Tibial artery (tissue), 4 donors: Measurements from ENCODE around the gene TLE5.
"Not testable (repeated sequence)": the region's sequence is repeated elsewhere in the genome, so short reads cannot be mapped to it uniquely, and the experiment has no call there.

Experiments
- DNase-seq, 2 donors: peaks; one replicate each; pipeline ENCODE4 v3.0.0-alpha.2; 2019
- H3K27ac ChIP-seq, 2 donors: fragments of 200-600 bp; sonication (generic) in 1 of 2; 1 replicate in 1 of 2; 2 replicates in 1 of 2; pipeline ENCODE4 v1.5.1; 2018 to 2019; ENCODE audit warnings: mild to moderate bottlenecking in 1 of 2
- H3K27me3 ChIP-seq, 2 donors: fragments of 200-600 bp; sonication (generic) in 1 of 2; one replicate each; pipeline versions ENCODE4 v1.5.1 to v1.6.0; 2016 to 2019
- H3K36me3 ChIP-seq, 3 donors: fragments of 200-600 bp; sonication (generic) in 2 of 3; one replicate each; pipeline ENCODE4 v1.5.1; 2016 to 2019; ENCODE audit warnings: mild to moderate bottlenecking in 2 of 3
- H3K4me1 ChIP-seq, 4 donors: fragments of 200-600 bp; sonication (generic) in 2 of 4; 1 replicate in 3 of 4; 2 replicates in 1 of 4; pipeline ENCODE4 v1.5.1; 2016 to 2019
- H3K4me3 ChIP-seq, 2 donors: fragments of 200-600 bp; sonication (generic) in 1 of 2; 1 replicate in 1 of 2; 2 replicates in 1 of 2; pipeline ENCODE4 v1.5.1; 2018 to 2019; ENCODE audit warnings: mild to moderate bottlenecking in 2 of 2
- H3K9me3 ChIP-seq, 3 donors: fragments of 200-600 bp; sonication (generic) in 1 of 3; one replicate each; pipeline ENCODE4 v1.5.1; 2016 to 2019
- intact Hi-C: fragments of 100-400 bp; cut with DNase I; formaldehyde crosslinking; loops from one replicate; pipeline ENCODE4 v1.15.0; 2023; ENCODE audit warnings: low total_unique reads
- TF ChIP-seq, protein P1 (sequence below), 2 experiments: fragments of 200-600 bp in 1 of 2; fragments of 450-650 bp in 1 of 2; IDR thresholded peaks; one replicate each; pipeline ENCODE4 v1.5.1; 2017 to 2019; ENCODE audit warnings: antibody characterized with exemption in 2 of 2, mild to moderate bottlenecking in 1 of 2, moderate library complexity in 1 of 2

TLE5 gene

DNA sequence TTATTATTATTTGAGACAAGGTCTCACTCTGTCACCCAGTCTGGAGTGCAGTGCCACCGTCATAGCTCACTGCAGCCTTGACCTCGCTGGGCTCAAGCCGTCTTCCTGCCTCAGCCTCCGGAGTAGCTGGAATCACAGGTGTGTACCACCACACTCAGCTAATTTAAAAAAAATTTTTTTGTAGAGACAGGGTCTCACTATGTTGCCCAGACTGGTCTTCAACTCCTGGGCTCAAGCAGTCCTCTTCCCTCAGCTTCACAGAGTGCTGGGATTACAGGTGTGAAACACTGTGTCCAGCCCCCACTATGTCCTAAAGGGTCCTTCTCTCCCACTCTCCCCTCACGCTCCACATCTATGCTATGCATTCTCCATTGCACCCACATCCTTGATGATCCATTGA is 24.1 kb downstream of the TLE5 start:
- H3K9me3 ChIP-seq, result no peaks in the 10 kb centered on the region
- H3K27ac ChIP-seq, result no peak overlapping the region
- DNase-seq, result no peak
- TF ChIP-seq, protein P1, sequence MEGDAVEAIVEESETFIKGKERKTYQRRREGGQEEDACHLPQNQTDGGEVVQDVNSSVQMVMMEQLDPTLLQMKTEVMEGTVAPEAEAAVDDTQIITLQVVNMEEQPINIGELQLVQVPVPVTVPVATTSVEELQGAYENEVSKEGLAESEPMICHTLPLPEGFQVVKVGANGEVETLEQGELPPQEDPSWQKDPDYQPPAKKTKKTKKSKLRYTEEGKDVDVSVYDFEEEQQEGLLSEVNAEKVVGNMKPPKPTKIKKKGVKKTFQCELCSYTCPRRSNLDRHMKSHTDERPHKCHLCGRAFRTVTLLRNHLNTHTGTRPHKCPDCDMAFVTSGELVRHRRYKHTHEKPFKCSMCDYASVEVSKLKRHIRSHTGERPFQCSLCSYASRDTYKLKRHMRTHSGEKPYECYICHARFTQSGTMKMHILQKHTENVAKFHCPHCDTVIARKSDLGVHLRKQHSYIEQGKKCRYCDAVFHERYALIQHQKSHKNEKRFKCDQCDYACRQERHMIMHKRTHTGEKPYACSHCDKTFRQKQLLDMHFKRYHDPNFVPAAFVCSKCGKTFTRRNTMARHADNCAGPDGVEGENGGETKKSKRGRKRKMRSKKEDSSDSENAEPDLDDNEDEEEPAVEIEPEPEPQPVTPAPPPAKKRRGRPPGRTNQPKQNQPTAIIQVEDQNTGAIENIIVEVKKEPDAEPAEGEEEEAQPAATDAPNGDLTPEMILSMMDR (IDR thresholded peaks at IDR 0.05), result no peak
- peaks cover 4 to 35% (median 22%) of the 10 kb centered on the region in 4 donors for H3K4me1 ChIP-seq
- intact Hi-C loops, result no loop called here
- H3K27me3 ChIP-seq, result peaks cover 0 to 36% of the 10 kb centered on the region in 2 donors
- H3K4me3 ChIP-seq, result no peak overlapping the region
- H3K36me3 ChIP-seq, result no peaks in the 10 kb centered on the region

DNA sequence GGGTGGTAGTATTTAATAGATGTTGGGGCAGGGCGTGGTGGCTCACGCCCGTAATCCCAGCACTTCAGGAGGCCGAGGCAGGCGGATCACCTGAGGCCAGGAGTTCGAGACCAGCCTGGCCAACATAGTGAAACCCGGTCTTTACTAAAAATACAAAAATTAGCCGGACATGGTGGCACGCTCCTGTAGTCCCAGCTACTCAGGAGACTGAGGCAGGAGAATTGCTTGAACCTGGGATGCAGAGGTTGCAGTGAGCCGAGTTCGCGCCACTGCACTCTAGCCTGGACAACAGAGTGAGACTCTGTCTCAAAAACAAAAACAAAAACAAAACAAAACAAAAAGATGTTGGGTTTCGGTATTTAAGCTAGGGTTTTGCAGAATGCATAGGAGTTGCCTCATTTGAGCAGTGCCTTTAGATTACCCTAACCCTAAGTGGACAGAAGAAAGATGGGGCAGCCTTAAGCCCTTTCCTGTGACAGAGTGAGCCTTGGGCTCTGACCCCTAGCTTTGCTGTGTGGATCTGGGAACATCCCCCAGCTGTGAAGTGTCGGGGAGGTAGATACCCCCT is 25.2 kb downstream of the TLE5 start:
- H3K36me3 ChIP-seq, intact Hi-C loops, H3K4me3 ChIP-seq, H3K9me3 ChIP-seq, DNase-seq: not testable (repeated sequence)
- Histone ChIP-seq H3K27me3 (peaks cover 0 to 36% of the 10 kb centered on the region in 2 donors), H3K4me1 (peaks cover 4 to 30% (median 20%) of the 10 kb centered on the region in 4 donors), H3K27ac (peak overlapping the region; percentile 80 to 88)

DNA sequence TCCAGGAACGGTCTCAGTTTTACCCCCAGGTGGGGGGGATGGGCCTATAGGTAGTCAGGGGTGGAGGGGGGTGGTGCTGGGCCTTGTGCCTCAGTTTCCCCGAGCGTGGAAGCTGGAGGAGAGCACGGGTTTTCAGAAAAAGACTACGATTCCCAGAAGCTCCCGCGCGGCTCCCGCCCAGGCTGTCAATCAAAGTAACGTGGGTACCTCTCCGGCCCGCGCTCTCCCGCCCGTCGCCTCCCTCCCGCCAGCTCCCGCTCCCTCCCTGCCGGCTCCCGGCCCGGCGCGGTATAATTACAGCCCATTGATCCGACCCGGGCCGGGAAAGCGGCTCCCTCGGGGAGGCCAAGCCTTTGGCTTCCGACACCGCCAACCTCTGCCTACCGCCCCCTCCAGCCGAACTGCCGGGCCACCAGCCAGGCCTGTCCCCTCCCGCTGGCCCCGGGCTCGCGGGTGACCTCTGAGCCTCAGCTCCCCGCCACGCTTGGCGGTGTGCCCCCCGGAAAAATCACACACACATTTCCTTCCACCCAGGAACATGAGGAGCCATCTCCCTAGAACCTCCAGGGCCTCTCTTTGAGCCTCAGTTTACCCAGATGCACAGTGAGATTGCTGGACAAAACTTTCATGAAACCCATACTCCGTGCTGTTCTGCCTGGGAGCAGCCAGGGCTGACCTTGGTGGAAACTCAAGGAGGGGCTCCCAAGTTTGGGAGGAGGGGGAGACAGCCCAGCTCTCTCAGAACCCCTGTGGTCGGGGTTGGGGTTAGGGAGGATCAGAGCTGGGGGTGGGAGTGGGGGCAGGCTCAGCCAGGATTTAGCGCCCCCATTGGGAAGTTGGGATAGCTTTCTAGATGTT is 25.9 kb downstream of the TLE5 start:
- H3K36me3 ChIP-seq, result no peaks in the 10 kb centered on the region
- intact Hi-C loops, result no loop called here
- DNase-seq, result peak; percentile 91 to 96
- TF ChIP-seq, protein P1 (IDR thresholded peaks at IDR 0.05), result no peak
- peaks cover 0 to 36% of the 10 kb centered on the region in 2 donors for H3K27me3 ChIP-seq
- H3K27ac ChIP-seq, result peak overlapping the region; percentile 80 to 88
- H3K4me3 ChIP-seq, result peak overlapping the region; percentile 51 to 56
- peaks cover 4 to 25% (median 20%) of the 10 kb centered on the region in 4 donors for H3K4me1 ChIP-seq
- H3K9me3 ChIP-seq, result no peaks in the 10 kb centered on the region

DNA sequence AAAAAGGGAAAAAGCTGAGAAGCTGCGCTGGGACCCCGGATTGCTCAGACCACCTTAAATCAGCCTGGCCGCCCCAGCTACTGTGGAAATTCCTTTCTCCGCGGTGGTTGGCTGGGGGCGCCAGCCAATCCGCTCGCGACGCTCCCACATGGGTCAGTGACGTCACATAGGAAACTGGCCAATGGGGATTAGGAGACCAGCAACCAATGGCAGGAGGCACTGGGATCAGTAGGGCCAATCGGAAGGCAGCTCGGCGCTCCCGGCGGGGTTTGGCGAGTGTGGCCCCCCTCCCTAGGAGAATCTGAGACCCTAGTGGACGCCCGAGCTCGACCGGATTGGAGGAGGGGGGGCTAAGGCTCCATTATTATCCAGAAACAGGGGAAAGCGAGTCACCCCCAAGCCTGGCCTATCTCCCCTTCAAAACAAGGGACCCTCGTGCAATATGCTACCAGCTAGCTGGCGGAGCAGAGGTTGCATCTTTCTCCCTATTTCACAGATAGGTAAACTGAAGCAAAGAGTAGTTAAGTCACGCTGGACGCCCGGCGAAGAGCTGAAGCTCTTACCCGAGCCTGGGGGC is 26.7 kb downstream of the TLE5 start:
- Histone ChIP-seq H3K9me3 (no peaks in the 10 kb centered on the region), H3K4me3 (peak overlapping the region; percentile 51 to 56), H3K27ac (peak overlapping the region; percentile 80 to 88), H3K27me3 (peaks cover 0 to 38% of the 10 kb centered on the region in 2 donors), H3K4me1 (peaks cover 4 to 25% (median 20%) of the 10 kb centered on the region in 4 donors), H3K36me3 (no peaks in the 10 kb centered on the region)
- TF ChIP-seq, protein P1 (IDR thresholded peaks at IDR 0.05), result peak in 1 of 2 experiments; percentile 34
- DNase-seq, result peak; percentile 98 to 99
- intact Hi-C loops, result no loop called here

DNA sequence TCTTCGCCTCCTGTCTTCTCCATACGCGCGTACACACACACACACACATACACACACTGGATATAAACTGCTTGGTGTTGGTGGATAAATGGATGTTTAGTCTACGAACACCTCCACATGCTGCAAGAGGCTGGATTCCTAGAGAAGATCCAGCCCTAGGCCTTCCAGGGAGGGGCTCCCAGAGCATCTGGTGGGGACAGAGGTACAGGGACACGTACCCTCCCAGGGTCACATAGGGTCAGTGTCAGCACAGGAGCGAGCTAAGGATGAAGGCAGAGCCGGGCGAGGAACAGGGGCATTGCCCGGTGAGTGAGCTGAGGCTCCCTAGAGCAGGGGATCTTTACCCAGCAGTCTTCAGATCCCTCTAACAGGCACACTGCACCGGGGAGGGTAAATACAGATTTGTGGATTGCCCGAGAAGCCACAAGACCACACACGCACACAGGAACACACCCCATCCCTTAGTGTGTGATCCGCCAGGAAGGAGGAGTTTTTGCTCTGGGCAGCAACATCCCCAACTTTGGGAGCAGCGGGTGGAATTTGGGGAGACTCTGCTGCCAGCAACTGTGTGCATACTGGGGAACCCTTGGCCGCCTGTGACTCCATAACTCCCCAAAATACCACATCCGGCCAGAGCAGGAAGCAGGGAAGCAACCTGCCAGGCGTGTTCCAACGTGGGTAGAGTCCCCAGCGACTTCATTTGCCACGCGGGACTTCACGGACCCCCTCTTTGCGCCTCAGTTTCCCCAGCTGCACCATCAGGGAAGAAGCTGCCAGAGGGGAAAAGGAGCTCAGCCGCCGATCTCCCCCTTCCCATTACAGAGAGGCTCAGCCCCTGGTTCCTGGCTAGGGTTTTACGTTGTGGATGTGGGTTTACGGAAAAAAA is 27.4 kb downstream of the TLE5 start:
- no peaks in the 10 kb centered on the region for H3K9me3 ChIP-seq
- TF ChIP-seq, protein P1 (IDR thresholded peaks at IDR 0.05), result no peak
- peak overlapping the region; percentile 51 to 56 for H3K4me3 ChIP-seq
- H3K27me3 ChIP-seq, result peaks cover 0 to 44% of the 10 kb centered on the region in 2 donors
- peak overlapping the region; percentile 80 to 88 for H3K27ac ChIP-seq
- peaks cover 4 to 25% (median 20%) of the 10 kb centered on the region in 4 donors for H3K4me1 ChIP-seq
- intact Hi-C loops, result no loop called here
- H3K36me3 ChIP-seq, result no peaks in the 10 kb centered on the region
- DNase-seq, result peak in 1 of 2 donors; percentile 77
